Stomach (tissue), 9 donors: Measurements from ENCODE around the gene ZCCHC7. TPM values are rescaled to one million over a fixed set of nuclear protein-coding genes. Genes with fewer than 3 reads are reported as not detected.

Experiments
- DNase-seq, 2 donors: peaks; one replicate each; pipeline versions ENCODE4 v3.0.0 to v3.0.0-alpha.2; 2013 to 2019
- H3K27ac ChIP-seq, 5 donors: fragments of 200-600 bp in 4 of 5; sonication (generic) in 4 of 5; one replicate each; pipeline ENCODE4 v1.5.1; 2013 to 2019; ENCODE audit warnings: mild to moderate bottlenecking in 1 of 5, moderate library complexity in 1 of 5
- H3K27me3 ChIP-seq, 3 donors: fragments of 200-600 bp; sonication (generic); one replicate each; pipeline ENCODE4 v1.5.1; 2017 to 2019; ENCODE audit warnings: mixed run types in 1 of 3
- H3K36me3 ChIP-seq, 4 donors: fragments of 200-600 bp; sonication (generic); 1 replicate in 3 of 4; 2 replicates in 1 of 4; pipeline ENCODE4 v1.5.1; 2016 to 2019
- H3K4me1 ChIP-seq, 4 donors: fragments of 200-600 bp; sonication (generic); one replicate each; pipeline ENCODE4 v1.5.1; 2016 to 2019
- H3K4me3 ChIP-seq, 4 donors: fragments of 200-600 bp; sonication (generic) in 3 of 4; one replicate each; pipeline ENCODE4 v1.5.1; 2016 to 2019; ENCODE audit warnings: mild to moderate bottlenecking in 1 of 4
- H3K9me3 ChIP-seq, 4 donors: fragments of 200-600 bp; sonication (generic); one replicate each; pipeline ENCODE4 v1.5.1; 2016 to 2019
- EP300 ChIP-seq: sonication (generic); formaldehyde crosslinking; IDR thresholded peaks from one replicate; pipeline ENCODE4 v1.6.1; 2017; ENCODE audit warnings: antibody characterized with exemption
- POLR2A ChIP-seq, 4 donors: fragments of 450-650 bp; IDR thresholded peaks; one replicate each; pipeline ENCODE4 v1.6.1; 2016; ENCODE audit warnings: antibody characterized with exemption in 4 of 4, control low read depth in 2 of 4, mild to moderate bottlenecking in 1 of 4, moderate library complexity in 1 of 4
- POLR2AphosphoS5 ChIP-seq, 3 donors: sonication (generic); formaldehyde crosslinking; IDR thresholded peaks; one replicate each; pipeline ENCODE4 v1.6.1; 2016; ENCODE audit warnings: antibody characterized with exemption in 3 of 3
- WGBS, 5 donors: extraction: QIAGEN DNeasy Blood & Tissue Kit in 3 of 5; methylation state at CpG; one replicate each; pipeline versions ENCODE4 v1.1.5 to v1.1.7; 2013 to 2018; 5-methylcytosine and 5-hydroxymethylcytosine counted together
- intact Hi-C: fragments of 100-400 bp; cut with DNase I; formaldehyde crosslinking; loops from one replicate; pipeline ENCODE4 v1.15.1; 2023; ENCODE audit warnings: low total_unique reads
- polyA plus RNA-seq, 3 donors: library from polyadenylated mRNA; stranded (reverse); fragments of 200-250 nt; gene quantifications; one replicate each; pipeline ENCODE4 v1.2.3, GENCODE V29; 2013
- total RNA-seq, 5 donors: library from RNA; depleted of rRNA; stranded (reverse); fragments of >200 nt; gene quantifications; one replicate each; pipeline versions ENCODE4 v1.1.0 to v1.2.3, GENCODE V29; 2014 to 2016
- TF ChIP-seq, protein P1 (sequence below), 7 experiments: fragments of 450-650 bp in 4 of 7; fragments of 200-600 bp in 3 of 7; sonication (generic) in 3 of 7; IDR thresholded peaks; one replicate each; pipeline ENCODE4 v1.5.1; 2016 to 2019; ENCODE audit warnings: antibody characterized with exemption in 7 of 7, control low read depth in 2 of 7, mild to moderate bottlenecking in 1 of 7
- donor health status: healthy with polysubstance abuse.
- donor health status: Bipolar disorder and iron deficiency.
- donor health status: healthy.

ZCCHC7 gene
- total and polyA plus RNA-seq, 8 donors = 7.9 to 67.1 (median 17.6) TPM

DNA sequence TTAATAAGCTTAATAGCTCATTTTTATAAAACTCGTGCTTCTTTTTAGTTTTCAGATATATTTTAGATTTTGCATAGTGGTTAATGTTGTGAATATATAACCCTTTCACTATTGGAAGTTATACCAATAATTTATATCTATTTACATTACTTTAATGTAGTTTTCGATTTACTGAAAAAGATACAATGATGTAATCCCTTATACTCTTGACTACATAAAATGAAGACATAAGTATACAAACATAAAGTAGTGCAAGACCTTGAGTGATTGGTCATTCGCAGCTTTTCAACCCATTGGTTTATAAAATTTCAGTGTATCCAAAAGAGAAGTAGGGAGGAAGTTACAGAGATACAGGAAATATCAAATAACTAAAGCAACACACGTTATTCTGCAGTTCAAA is 217.8 kb downstream of the ZCCHC7 start:
- no peak overlapping the region for H3K27ac ChIP-seq

GRCh38 chr9:37339923-37340322 is 219.5 kb downstream of the ZCCHC7 start:
- no peaks in the 10 kb centered on the region for H3K9me3 ChIP-seq
- no peak overlapping the region for H3K4me3 ChIP-seq
- peak in 1 of 2 donors; percentile 19 for DNase-seq
- intact Hi-C loops = no loop called here
- no peak overlapping the region for H3K27ac ChIP-seq
- no peaks in the 10 kb centered on the region for H3K36me3 ChIP-seq
- 84 to 99% (median 95%) methylated on average over 4 of the region's 4 CpGs for WGBS, 5 donors
- no peaks in the 10 kb centered on the region for H3K27me3 ChIP-seq
- no peak for TF ChIP-seq EP300
- TF ChIP-seq POLR2AphosphoS5 (IDR thresholded peaks at IDR 0.05) = no peak
- TF ChIP-seq, protein P1, sequence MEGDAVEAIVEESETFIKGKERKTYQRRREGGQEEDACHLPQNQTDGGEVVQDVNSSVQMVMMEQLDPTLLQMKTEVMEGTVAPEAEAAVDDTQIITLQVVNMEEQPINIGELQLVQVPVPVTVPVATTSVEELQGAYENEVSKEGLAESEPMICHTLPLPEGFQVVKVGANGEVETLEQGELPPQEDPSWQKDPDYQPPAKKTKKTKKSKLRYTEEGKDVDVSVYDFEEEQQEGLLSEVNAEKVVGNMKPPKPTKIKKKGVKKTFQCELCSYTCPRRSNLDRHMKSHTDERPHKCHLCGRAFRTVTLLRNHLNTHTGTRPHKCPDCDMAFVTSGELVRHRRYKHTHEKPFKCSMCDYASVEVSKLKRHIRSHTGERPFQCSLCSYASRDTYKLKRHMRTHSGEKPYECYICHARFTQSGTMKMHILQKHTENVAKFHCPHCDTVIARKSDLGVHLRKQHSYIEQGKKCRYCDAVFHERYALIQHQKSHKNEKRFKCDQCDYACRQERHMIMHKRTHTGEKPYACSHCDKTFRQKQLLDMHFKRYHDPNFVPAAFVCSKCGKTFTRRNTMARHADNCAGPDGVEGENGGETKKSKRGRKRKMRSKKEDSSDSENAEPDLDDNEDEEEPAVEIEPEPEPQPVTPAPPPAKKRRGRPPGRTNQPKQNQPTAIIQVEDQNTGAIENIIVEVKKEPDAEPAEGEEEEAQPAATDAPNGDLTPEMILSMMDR (IDR thresholded peaks at IDR 0.05) = no peak
- TF ChIP-seq POLR2A (IDR thresholded peaks at IDR 0.05) = no peak
- peaks cover 0 to 12% (median 2%) of the 10 kb centered on the region in 4 donors for H3K4me1 ChIP-seq

More for the DNA sequence above, 217.8 kb downstream of the ZCCHC7 start:
- Histone ChIP-seq H3K4me3 (no peak overlapping the region), H3K4me1 (peaks cover 0 to 12% (median 2%) of the 10 kb centered on the region in 4 donors), H3K9me3 (no peaks in the 10 kb centered on the region), H3K27me3 (no peaks in the 10 kb centered on the region), H3K36me3 (no peaks in the 10 kb centered on the region)
- intact Hi-C loops = no loop called here
- 63 to 80% (median 74%) methylated on average over 4 of the region's 4 CpGs for WGBS, 5 donors
- no peak for TF ChIP-seq POLR2AphosphoS5 (IDR thresholded peaks at IDR 0.05)
- no peak for TF ChIP-seq POLR2A (IDR thresholded peaks at IDR 0.05)
- TF ChIP-seq, protein P1 (IDR thresholded peaks at IDR 0.05) = no peak
- no peak for TF ChIP-seq EP300
- no peak for DNase-seq

DNA sequence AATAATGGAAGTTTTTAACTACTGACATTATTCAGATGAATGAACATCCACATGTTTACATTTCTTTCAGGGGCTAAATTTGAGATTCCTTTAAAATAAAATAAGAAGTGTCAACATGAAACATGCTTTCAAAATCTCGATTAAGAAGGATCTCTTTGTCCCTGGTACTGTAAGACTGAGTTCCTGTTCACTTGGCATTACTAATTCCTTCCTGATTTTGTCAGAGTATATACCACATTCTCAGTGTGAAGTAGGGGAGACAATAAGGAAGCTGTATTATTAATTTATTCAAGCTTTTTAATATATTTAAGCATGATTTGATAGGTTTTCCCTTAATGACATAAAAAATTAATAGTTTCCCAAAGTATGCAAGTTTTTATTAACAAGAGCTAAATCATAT is 220.6 kb downstream of the ZCCHC7 start:
- Histone ChIP-seq H3K9me3 (no peaks in the 10 kb centered on the region), H3K27ac (no peak overlapping the region), H3K27me3 (no peaks in the 10 kb centered on the region), H3K4me1 (peaks cover 0 to 8% (median 2%) of the 10 kb centered on the region in 4 donors), H3K36me3 (no peaks in the 10 kb centered on the region), H3K4me3 (no peak overlapping the region)
- intact Hi-C loops = no loop called here
- TF ChIP-seq POLR2A (IDR thresholded peaks at IDR 0.05) (no peak), EP300 (no peak), POLR2AphosphoS5 (IDR thresholded peaks at IDR 0.05) (no peak)
- TF ChIP-seq, protein P1 (IDR thresholded peaks at IDR 0.05) = no peak
- no peak for DNase-seq
- WGBS, 5 donors = 50 to 70% (median 57%) methylated on average over 1 of the region's 1 CpG

- no peak overlapping the region for H3K27ac ChIP-seq
- 97 to 100% (median 98%) methylated on average over 2 of the region's 2 CpGs for WGBS, 5 donors
- H3K4me3 ChIP-seq = no peak overlapping the region
- TF ChIP-seq, protein P1 (IDR thresholded peaks at IDR 0.05) = no peak
- TF ChIP-seq POLR2A (IDR thresholded peaks at IDR 0.05) (no peak), EP300 (no peak), POLR2AphosphoS5 (IDR thresholded peaks at IDR 0.05) (no peak)
- intact Hi-C loops = no loop called here
- no peak for DNase-seq
- no peaks in the 10 kb centered on the region for H3K36me3 ChIP-seq
- H3K4me1 ChIP-seq = peaks cover 0 to 3% (median under 1%) of the 10 kb centered on the region in 4 donors
- no peaks in the 10 kb centered on the region for H3K27me3 ChIP-seq
- no peaks in the 10 kb centered on the region for H3K9me3 ChIP-seq
Measured at GRCh38 chr9:37341704-37342103, 221.3 kb downstream of the ZCCHC7 start.
